Measurements from ENCODE around the gene IFRD2. TPM values are rescaled to one million over a fixed set of nuclear protein-coding genes. Genes with fewer than 3 reads are reported as not detected.
A peak's percentile ranks its signal among the peaks of the same experiment; 100 is the strongest.

The IFRD2 gene
- total and polyA plus RNA-seq, 2 of the 8 experiments (the other 6 are each of a cell fraction or from before 2014, with no cell fraction given): 76.7 to 88.8 TPM

GRCh38 chr3:50261505-50261904 lies 30.7 kb downstream of the IFRD2 start:
- no peak overlapping the region for H3K56ac ChIP-seq (replicated peaks; ENCODE audit: insufficient read length, low read depth, low read length)
- H2BK5ac ChIP-seq (ENCODE audit: low read depth, low read length): no peak overlapping the region
- no peak overlapping the region for H3K27ac ChIP-seq (ENCODE audit: low read depth, low read length)
- peaks cover 2% of the 10 kb centered on the region; the same call in 1 of the 2 replicates for H3K23me2 ChIP-seq (ENCODE audit: low read depth, low read length)
- H3K79me2 ChIP-seq (ENCODE audit: control insufficient read depth in 1 of 2, insufficient read depth in 2 of 2, low read length in 2 of 2): no peaks in the 10 kb centered on the region
- 0 out of 2 replicates have a peak overlapping the region, but pooled peaks have one; percentile 61 for H2BK20ac ChIP-seq (ENCODE audit: low read length)
- no peak overlapping the region for H4K5ac ChIP-seq (ENCODE audit: insufficient read length, low read depth, low read length)
- POLR2A ChIA-PET (ENCODE audit: partially characterized antibody): interaction anchor here (0.8 to 4.3 kb wide), 8 partner anchors 9 to 67 kb away, joined by 3 to 35 read pairs (median 5); partner anchors contain the start of genes HYAL3, NAA80 and SEMA3B
- H2BK15ac ChIP-seq (ENCODE audit: low read length): no peak overlapping the region
- H3K18ac ChIP-seq (ENCODE audit: extremely low read depth, low read length): no peak overlapping the region
- H3K4ac ChIP-seq (replicated peaks; ENCODE audit: insufficient read length, low read depth, low read length): no peak overlapping the region
- CTCF ChIA-PET (ENCODE audit: partially characterized antibody): interaction anchor here (2.4 to 53.5 kb wide), 6 partner anchors 8 to 68 kb away, joined by 7 to 2149 read pairs (median 146); partner anchors contain the start of genes GNAI2, GNAT1, HYAL2 and LSMEM2
- H3K23ac ChIP-seq (ENCODE audit: insufficient read length): no peak overlapping the region
- H4K91ac ChIP-seq (replicated peaks; ENCODE audit: insufficient read length, low read length): peak overlapping the region; percentile 5
- H4K8ac ChIP-seq (ENCODE audit: extremely low read depth, insufficient read depth, low read length): peak overlapping the region; percentile 20
- no peak overlapping the region for H2BK120ac ChIP-seq (replicated peaks; ENCODE audit: low read depth, low read length)
- H4K20me1 ChIP-seq (replicated peaks in 1 of 2; ENCODE audit: control insufficient read depth in 1 of 2, insufficient read depth in 2 of 2, low read length in 2 of 2): peaks cover 2 to 7% of the 10 kb centered on the region in 2 experiments
- H3K9ac ChIP-seq (replicated peaks in 1 of 4; ENCODE audit: extremely low read depth in 1 of 4, low read depth in 3 of 4, low read length in 3 of 4): no peak overlapping the region
- no peaks in the 10 kb centered on the region for H3K9me3 ChIP-seq (ENCODE audit: insufficient read depth in 2 of 2, low read depth in 1 of 2, low read length in 1 of 2)
- H3K27me3 ChIP-seq (replicated peaks in 1 of 4; ENCODE audit: control insufficient read depth in 3 of 4, extremely low read depth in 1 of 4, insufficient read depth in 3 of 4, low read length in 3 of 4): no peaks in the 10 kb centered on the region; a peak in 1 of 7 replicates
- H3K14ac ChIP-seq (ENCODE audit: insufficient read length): no peak overlapping the region
- 75% methylated on average over 1 of the region's 2 CpGs; no CpG with 5 or more reads in 1 of the 2 experiments for WGBS, 2 experiments (ENCODE audit: extremely low coverage in 1 of 2, insufficient coverage in 1 of 2, insufficient read length in 1 of 2, insufficient replicate concordance in 2 of 2, low coverage in 1 of 2, low lambda C conversion rate in 2 of 2, missing lambda C conversion rate in 1 of 2)
- H2AFZ ChIP-seq (ENCODE audit: low read length): no peak overlapping the region
- TF ChIP-seq POLR2AphosphoS5 (IDR thresholded peaks at IDR 0.05; ENCODE audit: low read depth, low read length) (0 out of 2 replicates have a peak, but pooled peaks have one; percentile 15), HDAC6 (IDR thresholded peaks at IDR 0.05; ENCODE audit: low read depth, low read length) (no peak), POU5F1 (IDR thresholded peaks at IDR 0.05; ENCODE audit: low read depth, low read length) (no peak)
- H3K4me3 ChIP-seq (ENCODE audit: extremely low read depth in 1 of 4, insufficient read depth in 2 of 4, low read depth in 3 of 4, low read length in 4 of 4): no peak overlapping the region
- DNase-seq (ENCODE audit: low read depth in 1 of 2, low spot score in 2 of 2): no peak
- H3K79me1 ChIP-seq (ENCODE audit: low read depth, low read length): no peaks in the 10 kb centered on the region
- no peak for FAIRE-seq
- peak overlapping the region; percentile 28; the same call in 1 of the 2 replicates for H2AK5ac ChIP-seq (ENCODE audit: low read depth, low read length)
- H3K4me2 ChIP-seq (ENCODE audit: insufficient read depth in 1 of 2, low read depth in 2 of 2, low read length in 2 of 2): no peak overlapping the region
- H3K4me1 ChIP-seq (replicated peaks in 1 of 4; ENCODE audit: control insufficient read depth in 3 of 4, insufficient read depth in 4 of 4, low read length in 3 of 4): peaks cover 0 to 38% (median 29%) of the 10 kb centered on the region in 4 experiments; a peak in 6 of 7 replicates
- peak overlapping the region; percentile 43; the same call in 1 of the 2 replicates for H2BK12ac ChIP-seq (ENCODE audit: low read depth, low read length)
- peaks cover 8 to 18% (median 12%) of the 10 kb centered on the region in 4 experiments; a peak in 6 of 8 replicates for H3K36me3 ChIP-seq (ENCODE audit: control insufficient read depth in 2 of 4, insufficient read depth in 4 of 4, low read length in 3 of 4)

Data from H1 (cell line).